Thoracic aorta (tissue), 2 donors: ENCODE results near the gene FMNL3. TPM values are rescaled to one million over a fixed set of nuclear protein-coding genes. Genes with fewer than 3 reads are reported as not detected.
"Not testable (repeated sequence)": the region's sequence is repeated elsewhere in the genome, so short reads cannot be mapped to it uniquely, and the experiment has no call there.

Experiments
- ATAC-seq: fragments of 150-250 bp; one replicate; pipeline ENCODE4 v1.8.0; 2017; ENCODE audit warnings: low read depth; ENCODE audit not compliant: insufficient number of reproducible peaks, low FRiP score
- DNase-seq: peaks from one replicate; pipeline ENCODE4 v3.0.0-alpha.2; 2020; ENCODE audit warnings: low spot score
- H3K27ac ChIP-seq, 2 donors: fragments of 200-600 bp; sonication (generic); 1 replicate in 1 of 2; 2 replicates in 1 of 2; pipeline ENCODE4 v1.5.1; 2016; ENCODE audit warnings: mild to moderate bottlenecking in 2 of 2, moderate library complexity in 2 of 2
- H3K27me3 ChIP-seq: fragments of 200-600 bp; sonication (generic); replicated peaks from 2 replicates; pipeline ENCODE4 v1.6.0; 2016; ENCODE audit warnings: mild to moderate bottlenecking; ENCODE audit not compliant: insufficient read depth
- H3K36me3 ChIP-seq: fragments of 200-600 bp; sonication (generic); one replicate; pipeline ENCODE4 v1.5.1; 2016
- H3K4me1 ChIP-seq, 2 donors: fragments of 200-600 bp; sonication (generic); 1 replicate in 1 of 2; 2 replicates in 1 of 2; pipeline versions ENCODE4 v1.5.1 to v1.6.0; 2016; ENCODE audit warnings: low read depth in 2 of 2, mild to moderate bottlenecking in 1 of 2; ENCODE audit not compliant: control insufficient read depth in 1 of 2
- H3K4me3 ChIP-seq: fragments of 200-600 bp; sonication (generic); 2 replicates; pipeline ENCODE4 v1.5.1; 2016; ENCODE audit warnings: mild to moderate bottlenecking
- H3K9me3 ChIP-seq: fragments of 200-600 bp; sonication (generic); 2 replicates; pipeline ENCODE4 v1.5.1; 2016
- total RNA-seq, 2 donors: library from RNA; depleted of rRNA; stranded (reverse); fragments of >200 nt; gene quantifications; one replicate each; pipeline versions ENCODE4 v1.1.0 to v1.2.3, GENCODE V29; 2016
- TF ChIP-seq, protein P1 (sequence below): fragments of 200-600 bp; sonication (generic); IDR thresholded peaks from one replicate; pipeline ENCODE4 v1.5.1; 2019; ENCODE audit warnings: antibody characterized with exemption

Gene FMNL3
- total RNA-seq, 2 donors from 2014 or later: 26.7 to 37.4 TPM

DNA sequence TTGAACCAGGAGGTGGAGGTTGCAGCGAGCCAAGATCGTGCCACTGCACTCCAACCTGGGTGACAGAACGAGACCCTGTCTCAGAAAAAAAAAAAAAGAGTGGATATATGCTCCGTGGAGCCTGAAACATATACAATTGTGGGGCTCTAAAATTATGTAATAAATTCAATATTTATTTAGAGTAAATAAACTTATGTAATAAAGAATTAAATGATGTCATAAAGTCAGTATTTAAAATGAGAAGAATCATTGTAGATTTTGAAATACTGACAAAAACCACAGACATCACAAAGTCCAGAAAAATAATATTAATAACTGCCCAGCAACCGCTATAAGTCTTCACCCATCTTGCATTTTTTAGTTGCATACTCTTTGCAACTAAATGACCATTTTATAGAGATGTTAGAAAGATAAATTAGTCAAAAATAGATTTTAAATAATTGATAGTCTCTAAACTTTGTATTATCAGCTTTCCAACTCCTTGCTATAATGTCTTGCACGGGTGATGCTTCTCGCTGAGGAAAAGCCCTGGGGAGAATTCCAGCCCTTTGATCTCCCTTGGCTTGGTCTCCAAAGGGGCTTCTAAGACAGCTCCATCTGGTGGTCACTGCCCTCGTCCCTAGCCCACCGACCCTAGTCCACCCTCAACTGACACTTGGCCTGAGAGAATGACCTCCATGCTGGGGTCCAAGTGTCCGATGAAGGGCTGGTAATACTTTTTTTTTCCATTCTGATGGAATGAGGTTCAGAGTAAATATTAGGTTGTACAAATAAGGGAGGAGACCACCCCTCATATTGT is 26.2 kb upstream of the FMNL3 start:
- TF ChIP-seq, protein P1, sequence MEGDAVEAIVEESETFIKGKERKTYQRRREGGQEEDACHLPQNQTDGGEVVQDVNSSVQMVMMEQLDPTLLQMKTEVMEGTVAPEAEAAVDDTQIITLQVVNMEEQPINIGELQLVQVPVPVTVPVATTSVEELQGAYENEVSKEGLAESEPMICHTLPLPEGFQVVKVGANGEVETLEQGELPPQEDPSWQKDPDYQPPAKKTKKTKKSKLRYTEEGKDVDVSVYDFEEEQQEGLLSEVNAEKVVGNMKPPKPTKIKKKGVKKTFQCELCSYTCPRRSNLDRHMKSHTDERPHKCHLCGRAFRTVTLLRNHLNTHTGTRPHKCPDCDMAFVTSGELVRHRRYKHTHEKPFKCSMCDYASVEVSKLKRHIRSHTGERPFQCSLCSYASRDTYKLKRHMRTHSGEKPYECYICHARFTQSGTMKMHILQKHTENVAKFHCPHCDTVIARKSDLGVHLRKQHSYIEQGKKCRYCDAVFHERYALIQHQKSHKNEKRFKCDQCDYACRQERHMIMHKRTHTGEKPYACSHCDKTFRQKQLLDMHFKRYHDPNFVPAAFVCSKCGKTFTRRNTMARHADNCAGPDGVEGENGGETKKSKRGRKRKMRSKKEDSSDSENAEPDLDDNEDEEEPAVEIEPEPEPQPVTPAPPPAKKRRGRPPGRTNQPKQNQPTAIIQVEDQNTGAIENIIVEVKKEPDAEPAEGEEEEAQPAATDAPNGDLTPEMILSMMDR: no peak
- Histone ChIP-seq H3K36me3 (no peaks in the 10 kb centered on the region), H3K4me1 (no peaks in the 10 kb centered on the region), H3K4me3 (no peak overlapping the region), H3K9me3 (no peaks in the 10 kb centered on the region), H3K27ac (no peak overlapping the region), H3K27me3 (no peaks in the 10 kb centered on the region)
- ATAC-seq (no peak), DNase-seq (no peak)

DNA sequence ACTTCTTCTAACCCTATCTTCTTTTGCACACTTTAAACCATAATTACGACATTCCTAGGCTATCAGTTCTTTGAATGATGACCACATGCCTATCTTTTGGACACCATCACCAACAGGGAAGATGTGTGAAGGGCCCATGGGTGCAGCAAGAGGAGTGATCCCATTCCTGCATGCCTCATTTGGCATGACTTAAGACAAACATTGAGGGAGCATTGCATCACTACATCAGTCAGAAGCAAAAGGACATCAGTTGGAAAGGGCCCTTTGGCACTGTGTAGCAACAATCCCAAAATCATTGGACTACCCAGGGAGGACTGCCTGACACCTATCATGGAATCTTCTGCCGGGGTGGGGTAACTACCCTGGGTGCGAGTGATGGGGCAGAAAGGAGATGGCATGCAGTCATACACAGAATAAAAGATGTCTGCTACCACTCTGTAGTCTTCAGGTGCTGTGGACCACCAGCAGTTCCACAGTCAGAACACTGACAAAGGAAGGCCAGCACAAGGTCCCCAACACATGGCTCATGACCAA is 23.4 kb upstream of the FMNL3 start:
- Histone ChIP-seq H3K9me3 (no peaks in the 10 kb centered on the region), H3K4me3 (no peak overlapping the region), H3K4me1 (no peaks in the 10 kb centered on the region), H3K27ac (no peak overlapping the region), H3K36me3 (no peaks in the 10 kb centered on the region), H3K27me3 (no peaks in the 10 kb centered on the region)
- ATAC-seq (no peak), DNase-seq (no peak)
- TF ChIP-seq, protein P1: no peak

DNA sequence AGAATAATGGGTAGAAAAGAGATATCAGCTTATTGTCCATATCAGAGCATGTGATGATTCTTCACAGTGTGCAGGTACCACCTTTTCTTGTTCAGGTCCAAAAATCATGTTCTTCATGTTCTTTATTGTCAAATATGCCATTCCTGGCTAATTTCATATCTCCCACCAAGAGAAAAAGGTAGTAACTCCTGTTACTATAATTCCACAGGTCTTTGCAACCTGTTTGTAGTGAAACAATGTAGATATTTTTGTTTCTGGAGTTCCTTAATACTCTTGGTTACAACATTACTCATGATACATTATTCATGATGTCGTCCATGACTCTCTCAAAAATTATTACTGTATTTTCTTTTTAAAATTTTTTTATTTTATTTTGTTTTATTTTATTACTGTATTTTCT is 22.8 kb upstream of the FMNL3 start:
- Histone ChIP-seq H3K4me3 (no peak overlapping the region), H3K27me3 (no peaks in the 10 kb centered on the region), H3K27ac (no peak overlapping the region), H3K36me3 (no peaks in the 10 kb centered on the region), H3K4me1 (no peaks in the 10 kb centered on the region), H3K9me3 (no peaks in the 10 kb centered on the region)
- TF ChIP-seq, protein P1: no peak
- ATAC-seq: no peak
- no peak for DNase-seq

DNA sequence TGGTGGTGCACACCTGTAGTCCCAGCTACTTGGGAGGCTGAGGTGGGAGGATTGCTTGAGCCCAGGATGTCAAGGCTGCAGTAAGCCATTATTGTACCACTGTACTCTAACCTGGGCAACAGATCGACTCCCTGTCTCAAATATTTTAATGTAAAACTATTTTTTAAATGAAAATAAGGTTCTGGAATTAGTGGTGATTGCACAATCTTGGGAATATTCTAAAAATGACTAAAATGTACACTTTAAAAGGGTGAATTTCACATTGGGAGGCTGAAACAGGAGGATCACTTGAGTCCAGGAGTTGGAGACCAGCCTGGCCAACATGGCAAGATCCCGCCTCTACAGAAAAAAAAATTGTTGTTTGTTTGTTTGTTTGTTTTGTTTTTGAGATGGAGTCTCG is 21.2 kb upstream of the FMNL3 start:
- Histone ChIP-seq H3K36me3 (no peaks in the 10 kb centered on the region), H3K27me3 (no peaks in the 10 kb centered on the region), H3K27ac (no peak overlapping the region), H3K9me3 (no peaks in the 10 kb centered on the region), H3K4me1 (no peaks in the 10 kb centered on the region), H3K4me3 (no peak overlapping the region)
- DNase-seq (no peak), ATAC-seq (no peak)
- TF ChIP-seq, protein P1: no peak

DNA sequence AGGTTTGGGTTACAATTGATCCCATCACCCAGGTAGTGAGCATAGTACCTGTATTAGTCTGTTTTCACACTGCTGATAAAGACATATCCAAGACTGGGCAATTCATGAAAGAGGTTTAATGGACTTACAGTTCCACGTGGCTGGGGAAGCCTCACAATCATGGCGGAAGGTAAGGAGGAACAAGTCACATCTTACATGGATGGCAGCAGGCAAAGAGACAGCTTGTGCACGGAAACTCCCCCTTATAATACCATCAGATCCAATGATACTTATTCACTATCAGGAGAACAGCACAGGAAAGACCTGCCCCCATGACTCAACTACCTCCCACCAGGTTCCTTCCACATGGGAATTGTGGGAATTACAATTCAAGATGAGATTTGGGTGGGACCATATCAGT is 14.2 kb upstream of the FMNL3 start:
- ATAC-seq, H3K4me1 ChIP-seq, H3K27me3 ChIP-seq, H3K36me3 ChIP-seq, DNase-seq, H3K4me3 ChIP-seq, H3K27ac ChIP-seq, H3K9me3 ChIP-seq: not testable (repeated sequence)
